Activated B cell treated with CpG ODN at 0.5 μM for 24 hours (primary cell): Measurements from ENCODE around the gene S100A4. TPM values are rescaled to one million over a fixed set of nuclear protein-coding genes. Genes with fewer than 3 reads are reported as not detected.

ENCODE experiments used
- ATAC-seq: fragments of 200-7000 bp; cut with Tn5 transposase; one replicate; pipeline ENCODE4 v1.10.0; 2021; ENCODE audit warnings: low read depth, mild to moderate bottlenecking, moderate library complexity
- CTCF ChIA-PET: fragments of 350-600 bp; sonication (Branson Sonifier 250); formaldehyde crosslinking; loops from one replicate; lab custom pipeline; 2021; ENCODE audit warnings: antibody characterized with exemption; lab: Charles Lee
- POLR2A ChIA-PET: fragments of 350-600 bp; sonication (Branson Sonifier 250); formaldehyde crosslinking; loops from one replicate; lab custom pipeline; 2021; ENCODE audit warnings: antibody characterized with exemption; lab: Charles Lee
- DNase-seq: peaks from one replicate; pipeline ENCODE4 v3.0.0; 2022
- H3K27ac Mint-ChIP-seq: one replicate; pipeline ENCODE4 v1.8.0; 2020; ENCODE audit warnings: mixed read lengths
- H3K27me3 Mint-ChIP-seq: one replicate; pipeline ENCODE4 v1.8.0; 2021; ENCODE audit warnings: mixed read lengths
- H3K36me3 Mint-ChIP-seq: one replicate; pipeline ENCODE4 v1.8.0; 2021; ENCODE audit warnings: low read depth, mixed read lengths
- H3K4me1 Mint-ChIP-seq: one replicate; pipeline ENCODE4 v1.8.0; 2021; ENCODE audit warnings: mixed read lengths
- H3K4me3 Mint-ChIP-seq: one replicate; pipeline ENCODE4 v1.8.0; 2020; ENCODE audit warnings: mild to moderate bottlenecking, mixed read lengths
- H3K9me3 Mint-ChIP-seq: one replicate; pipeline ENCODE4 v1.8.0; 2020; ENCODE audit warnings: mixed read lengths
- intact Hi-C: fragments of 100-400 bp; cut with micrococcal nuclease; formaldehyde crosslinking; loops from one replicate; pipeline ENCODE4 v1.15.1; 2024
- total RNA-seq: library from RNA; stranded (reverse); gene quantifications from 2 replicates; pipeline ENCODE4 v1.2.3, GENCODE V29; 2022
- TF ChIP-seq, protein P1 (sequence below): fragments of 200-600 bp; IDR thresholded peaks from one replicate; pipeline ENCODE4 v1.8.0; 2022; ENCODE audit warnings: antibody characterized with exemption, mild to moderate bottlenecking

S100A4 gene
- total RNA-seq, 1 donor from 2014 or later: 315 TPM

DNA sequence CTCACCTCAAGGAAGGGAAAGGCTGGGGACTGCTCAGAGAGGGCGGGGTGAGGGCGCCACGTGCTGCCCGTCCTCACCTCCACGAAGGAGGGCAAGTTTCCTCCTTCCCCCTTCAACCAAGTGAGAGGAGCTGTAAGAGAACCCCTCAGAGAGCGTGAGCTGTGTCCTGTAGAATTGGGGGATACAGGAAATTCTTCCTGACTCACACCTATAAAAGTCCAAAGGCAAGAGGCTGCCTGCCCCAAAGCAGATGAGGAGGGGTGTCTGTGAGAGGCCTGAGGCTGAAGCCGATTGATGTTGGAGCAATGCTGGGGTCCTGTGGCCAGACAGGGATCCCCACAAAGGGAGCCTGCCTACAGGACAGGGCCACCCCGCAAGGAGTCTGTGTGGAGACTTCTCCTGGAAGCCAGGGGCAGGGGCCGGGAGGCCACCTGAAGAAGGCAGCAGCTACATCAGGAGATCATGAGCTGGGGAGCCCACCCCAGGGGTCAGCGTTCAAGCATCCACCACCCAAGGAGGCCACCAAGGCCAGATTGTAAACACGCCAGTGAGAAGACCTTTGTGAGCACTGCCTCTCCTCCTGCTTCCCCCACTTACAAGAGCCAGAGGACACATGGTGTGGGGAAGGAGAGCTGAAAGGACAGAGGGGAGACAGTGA lies 37.6 kb downstream of the S100A4 start:
- Mint-ChIP-seq H3K27me3 (peaks cover 4% of the 10 kb centered on the region), H3K4me1 (peaks cover 4% of the 10 kb centered on the region), H3K27ac (no peak overlapping the region), H3K36me3 (no peaks in the 10 kb centered on the region), H3K9me3 (no peaks in the 10 kb centered on the region), H3K4me3 (no peak overlapping the region)
- ATAC-seq (no peak), DNase-seq (no peak)
- intact Hi-C loops: no loop called here
- TF ChIP-seq, protein P1, sequence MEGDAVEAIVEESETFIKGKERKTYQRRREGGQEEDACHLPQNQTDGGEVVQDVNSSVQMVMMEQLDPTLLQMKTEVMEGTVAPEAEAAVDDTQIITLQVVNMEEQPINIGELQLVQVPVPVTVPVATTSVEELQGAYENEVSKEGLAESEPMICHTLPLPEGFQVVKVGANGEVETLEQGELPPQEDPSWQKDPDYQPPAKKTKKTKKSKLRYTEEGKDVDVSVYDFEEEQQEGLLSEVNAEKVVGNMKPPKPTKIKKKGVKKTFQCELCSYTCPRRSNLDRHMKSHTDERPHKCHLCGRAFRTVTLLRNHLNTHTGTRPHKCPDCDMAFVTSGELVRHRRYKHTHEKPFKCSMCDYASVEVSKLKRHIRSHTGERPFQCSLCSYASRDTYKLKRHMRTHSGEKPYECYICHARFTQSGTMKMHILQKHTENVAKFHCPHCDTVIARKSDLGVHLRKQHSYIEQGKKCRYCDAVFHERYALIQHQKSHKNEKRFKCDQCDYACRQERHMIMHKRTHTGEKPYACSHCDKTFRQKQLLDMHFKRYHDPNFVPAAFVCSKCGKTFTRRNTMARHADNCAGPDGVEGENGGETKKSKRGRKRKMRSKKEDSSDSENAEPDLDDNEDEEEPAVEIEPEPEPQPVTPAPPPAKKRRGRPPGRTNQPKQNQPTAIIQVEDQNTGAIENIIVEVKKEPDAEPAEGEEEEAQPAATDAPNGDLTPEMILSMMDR: no peak
- POLR2A ChIA-PET: no interaction called here
- CTCF ChIA-PET: interaction anchor here (6.3 kb wide), 1 partner anchor 62 kb away, joined by 113 read pairs; no protein-coding TSS in a partner anchor

DNA sequence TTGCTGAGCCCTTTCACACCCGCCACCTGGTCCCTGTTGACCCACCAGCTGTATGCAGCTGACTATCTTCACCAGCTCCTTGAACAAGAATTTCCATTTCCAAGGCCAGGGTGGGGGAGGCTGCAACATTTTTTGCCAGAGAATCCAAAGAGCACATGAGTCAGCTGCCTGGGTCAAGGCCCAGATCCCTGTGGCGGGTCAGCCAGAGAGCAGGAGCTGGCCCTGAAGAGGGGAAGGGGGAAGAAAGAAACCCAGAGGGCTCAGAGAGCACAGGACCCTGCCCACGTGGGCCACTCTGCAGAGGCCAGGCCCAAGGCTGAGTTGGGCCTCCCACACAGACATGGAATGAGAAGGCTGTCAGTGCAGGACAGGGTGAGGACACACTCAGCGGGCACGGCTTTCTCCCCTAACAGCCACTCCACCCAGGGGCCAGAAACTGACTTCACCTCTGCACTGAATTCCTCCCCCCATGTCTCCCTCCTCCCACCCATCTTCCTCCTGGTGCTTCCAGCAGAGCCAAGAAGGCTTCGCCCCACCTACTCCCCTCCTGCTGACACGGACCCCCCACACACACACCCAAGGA lies 38.7 kb downstream of the S100A4 start:
- Mint-ChIP-seq H3K9me3 (no peaks in the 10 kb centered on the region), H3K36me3 (no peaks in the 10 kb centered on the region), H3K4me1 (peaks cover 4% of the 10 kb centered on the region), H3K27me3 (peaks cover 4% of the 10 kb centered on the region), H3K4me3 (no peak overlapping the region), H3K27ac (no peak overlapping the region)
- POLR2A ChIA-PET: interaction anchor here (0.6 kb wide), 1 partner anchor 275 kb away, joined by 4 read pairs; no protein-coding TSS in a partner anchor
- DNase-seq (no peak), ATAC-seq (no peak)
- CTCF ChIA-PET: interaction anchor here (6.3 kb wide), 1 partner anchor 63 kb away, joined by 113 read pairs; no protein-coding TSS in a partner anchor
- TF ChIP-seq, protein P1: no peak
- intact Hi-C loops: no loop called here

DNA sequence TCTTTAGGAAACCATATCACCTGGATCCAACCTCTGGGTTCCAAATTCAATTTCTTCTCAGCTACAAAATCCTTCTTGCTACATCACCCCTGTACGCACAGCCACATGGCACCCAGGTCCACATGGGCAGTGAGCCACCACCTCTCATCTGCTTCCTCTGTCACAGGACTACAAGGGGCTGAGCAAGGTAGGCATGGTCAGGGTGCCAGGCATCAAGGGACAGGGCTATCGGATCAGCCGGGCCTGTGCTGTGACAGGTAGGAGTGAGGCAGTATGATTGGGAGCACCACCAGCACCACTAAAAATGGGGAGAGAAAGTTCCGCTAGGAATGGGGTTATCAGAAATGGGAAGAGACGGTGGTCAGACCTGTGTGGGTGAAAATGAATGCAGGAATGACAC lies 39.2 kb downstream of the S100A4 start:
- ChIA-PET POLR2A (no interaction called here), CTCF (interaction anchor here (6.3 kb wide), 1 partner anchor 64 kb away, joined by 113 read pairs; no protein-coding TSS in a partner anchor)
- H3K9me3 Mint-ChIP-seq: no peaks in the 10 kb centered on the region

DNA sequence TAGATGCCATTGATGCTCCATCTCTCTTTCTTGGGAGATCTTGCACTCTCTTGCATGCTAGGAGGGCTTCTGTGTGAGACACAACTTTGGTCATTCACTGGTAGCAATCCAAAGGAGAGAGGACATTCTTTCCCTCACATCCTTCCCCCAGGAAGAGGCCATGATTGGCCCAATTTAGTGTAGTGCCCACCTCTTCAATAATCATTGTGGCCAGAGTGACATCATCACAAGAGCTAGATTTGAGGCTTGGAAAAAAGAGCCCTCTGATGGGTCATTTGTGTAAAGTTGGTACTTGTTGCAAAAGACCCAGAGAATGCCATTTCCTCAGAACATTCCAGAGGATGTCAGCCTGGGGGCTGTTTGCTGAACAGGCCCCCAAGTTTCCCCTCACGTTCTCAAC lies 40.0 kb downstream of the S100A4 start:
- Mint-ChIP-seq H3K4me1 (no peaks in the 10 kb centered on the region), H3K36me3 (no peaks in the 10 kb centered on the region), H3K27ac (no peak overlapping the region), H3K9me3 (no peaks in the 10 kb centered on the region), H3K27me3 (peaks cover 4% of the 10 kb centered on the region), H3K4me3 (no peak overlapping the region)
- intact Hi-C loops: no loop called here
- POLR2A ChIA-PET: interaction anchor here (0.7 kb wide), 1 partner anchor 30 kb away, joined by 8 read pairs; no protein-coding TSS in a partner anchor
- TF ChIP-seq, protein P1: no peak
- CTCF ChIA-PET: interaction anchor here (1.0 kb wide), 1 partner anchor 11 kb away, joined by 3 read pairs; no protein-coding TSS in a partner anchor
- DNase-seq (no peak), ATAC-seq (no peak)

More for the DNA sequence above, 39.2 kb downstream of the S100A4 start:
- no peak for DNase-seq
- TF ChIP-seq, protein P1: no peak
- H3K4me1 Mint-ChIP-seq: peaks cover 4% of the 10 kb centered on the region
- H3K27me3 Mint-ChIP-seq: peaks cover 4% of the 10 kb centered on the region
- intact Hi-C loops: no loop called here
- H3K36me3 Mint-ChIP-seq: no peaks in the 10 kb centered on the region
- no peak overlapping the region for H3K4me3 Mint-ChIP-seq
- no peak for ATAC-seq
- H3K27ac Mint-ChIP-seq: no peak overlapping the region

DNA sequence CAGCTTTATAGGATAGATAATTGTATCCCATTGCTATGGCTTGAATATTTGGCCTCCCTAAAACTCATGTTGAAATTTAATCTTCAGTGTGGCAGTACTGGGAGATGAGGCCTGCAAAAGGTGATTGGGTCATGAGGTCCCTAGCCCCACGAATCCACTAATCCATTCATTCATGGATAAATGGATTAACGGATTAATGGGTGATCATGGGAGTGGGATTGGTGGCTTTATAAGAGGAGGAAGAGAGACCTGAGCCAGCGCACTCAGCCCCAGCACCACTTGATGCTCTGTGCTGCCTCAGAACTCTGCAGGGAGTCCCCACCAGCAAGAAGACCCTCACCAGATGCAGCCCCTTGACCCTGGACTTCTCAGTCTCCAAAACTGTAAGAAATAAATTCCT lies 41.8 kb downstream of the S100A4 start:
- CTCF ChIA-PET: interaction anchor here (0.9 to 1.7 kb wide), 2 partner anchors 9 to 149 kb away, joined by 3 to 5 read pairs; no protein-coding TSS in a partner anchor
- Mint-ChIP-seq H3K4me3 (no peak overlapping the region), H3K4me1 (no peaks in the 10 kb centered on the region), H3K36me3 (no peaks in the 10 kb centered on the region), H3K27me3 (peaks cover 13% of the 10 kb centered on the region), H3K9me3 (no peaks in the 10 kb centered on the region), H3K27ac (no peak overlapping the region)
- intact Hi-C loops: no loop called here
- POLR2A ChIA-PET: no interaction called here
- no peak for ATAC-seq
- TF ChIP-seq, protein P1: no peak
- DNase-seq: no peak
